ENCODE data around the gene AKAP13. TPM values are rescaled to one million over a fixed set of nuclear protein-coding genes. Genes with fewer than 3 reads are reported as not detected.
A peak's percentile ranks its signal among the peaks of the same experiment; 100 is the strongest.

AKAP13 gene
- total and polyA plus RNA-seq, 2 of the 13 experiments (the other 11 are each of a cell fraction or from before 2014, with no cell fraction given): 6.7 to 27.1 TPM

DNA sequence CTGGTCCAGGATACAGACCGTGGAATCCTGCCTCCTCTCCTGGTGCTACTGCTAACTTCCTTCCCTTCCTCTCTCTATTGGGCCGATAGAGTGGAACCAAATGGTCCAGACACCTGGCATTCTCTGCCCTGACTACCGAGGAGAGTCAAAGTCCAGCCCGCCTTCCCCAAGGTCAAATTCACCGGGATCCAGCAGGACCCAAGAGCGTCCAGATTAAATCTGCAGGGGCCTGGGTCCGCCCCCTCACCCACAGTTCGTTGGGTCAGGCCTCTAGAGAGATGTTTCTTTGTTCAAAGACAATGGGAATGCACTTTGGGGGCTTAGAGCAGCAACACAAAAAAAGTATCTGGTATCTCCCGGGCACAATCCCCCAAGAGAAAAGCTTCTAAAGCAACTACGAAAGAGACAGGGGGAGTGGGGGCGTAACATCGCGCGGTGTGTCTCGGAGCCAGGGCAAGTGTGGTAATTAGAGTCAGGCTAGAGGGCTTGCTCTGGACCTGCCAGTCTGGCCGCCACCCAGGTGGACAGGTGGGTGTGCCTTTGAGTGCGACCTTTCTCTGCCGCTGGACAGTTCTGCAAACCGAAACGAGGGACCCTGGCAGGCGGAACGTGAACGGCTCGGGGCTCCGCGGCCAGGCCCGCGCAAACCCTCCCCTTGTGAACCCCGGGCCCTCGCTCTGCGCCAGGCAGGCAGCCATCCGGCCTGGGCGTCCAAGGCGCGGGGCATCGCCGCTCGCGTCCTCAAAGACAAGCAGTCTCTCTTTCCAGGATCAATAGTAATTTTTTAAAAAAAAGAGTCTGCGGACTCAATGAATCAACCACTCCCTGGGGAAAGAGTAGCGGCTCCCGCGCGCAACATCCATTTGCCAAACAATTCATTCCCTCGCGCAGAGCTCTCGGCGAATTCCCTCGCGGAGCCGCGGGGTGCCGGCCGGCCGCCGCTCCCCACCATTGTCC, 413.5 kb downstream of the AKAP13 start (continued):
- TF ChIP-seq, protein P1, sequence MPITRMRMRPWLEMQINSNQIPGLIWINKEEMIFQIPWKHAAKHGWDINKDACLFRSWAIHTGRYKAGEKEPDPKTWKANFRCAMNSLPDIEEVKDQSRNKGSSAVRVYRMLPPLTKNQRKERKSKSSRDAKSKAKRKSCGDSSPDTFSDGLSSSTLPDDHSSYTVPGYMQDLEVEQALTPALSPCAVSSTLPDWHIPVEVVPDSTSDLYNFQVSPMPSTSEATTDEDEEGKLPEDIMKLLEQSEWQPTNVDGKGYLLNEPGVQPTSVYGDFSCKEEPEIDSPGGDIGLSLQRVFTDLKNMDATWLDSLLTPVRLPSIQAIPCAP (CRISPR knock-in tag; IDR thresholded peaks at IDR 0.05; ENCODE audit: low read depth): no peak
- no peak for TF ChIP-seq SP2 (CRISPR knock-in tag; IDR thresholded peaks at IDR 0.05)
- no peak for TF ChIP-seq HNRNPK (IDR thresholded peaks at IDR 0.05; ENCODE audit: low read depth, low read length, poor library complexity, severe bottlenecking)
- TF ChIP-seq, protein P2, sequence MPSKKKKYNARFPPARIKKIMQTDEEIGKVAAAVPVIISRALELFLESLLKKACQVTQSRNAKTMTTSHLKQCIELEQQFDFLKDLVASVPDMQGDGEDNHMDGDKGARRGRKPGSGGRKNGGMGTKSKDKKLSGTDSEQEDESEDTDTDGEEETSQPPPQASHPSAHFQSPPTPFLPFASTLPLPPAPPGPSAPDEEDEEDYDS (CRISPR knock-in tag; IDR thresholded peaks at IDR 0.05): no peak
- no peak for TF ChIP-seq CEBPG (CRISPR knock-in tag; IDR thresholded peaks at IDR 0.05)
- no peak for TF ChIP-seq TBL1XR1 (IDR thresholded peaks at IDR 0.05; ENCODE audit: borderline replicate concordance, low read length, partially characterized antibody)
- TF ChIP-seq, protein P3, sequence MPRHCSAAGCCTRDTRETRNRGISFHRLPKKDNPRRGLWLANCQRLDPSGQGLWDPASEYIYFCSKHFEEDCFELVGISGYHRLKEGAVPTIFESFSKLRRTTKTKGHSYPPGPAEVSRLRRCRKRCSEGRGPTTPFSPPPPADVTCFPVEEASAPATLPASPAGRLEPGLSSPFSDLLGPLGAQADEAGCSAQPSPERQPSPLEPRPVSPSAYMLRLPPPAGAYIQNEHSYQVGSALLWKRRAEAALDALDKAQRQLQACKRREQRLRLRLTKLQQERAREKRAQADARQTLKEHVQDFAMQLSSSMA (CRISPR knock-in tag; IDR thresholded peaks at IDR 0.05): 0 out of 2 replicates have a peak, but pooled peaks have one; percentile 31
- TF ChIP-seq MATR3 (CRISPR knock-in tag; IDR thresholded peaks at IDR 0.05): no peak
- 0 out of 2 replicates have a peak, but pooled peaks have one; percentile 17 for TF ChIP-seq ZNF205 (CRISPR knock-in tag; IDR thresholded peaks at IDR 0.05)
- TF ChIP-seq, protein P4, sequence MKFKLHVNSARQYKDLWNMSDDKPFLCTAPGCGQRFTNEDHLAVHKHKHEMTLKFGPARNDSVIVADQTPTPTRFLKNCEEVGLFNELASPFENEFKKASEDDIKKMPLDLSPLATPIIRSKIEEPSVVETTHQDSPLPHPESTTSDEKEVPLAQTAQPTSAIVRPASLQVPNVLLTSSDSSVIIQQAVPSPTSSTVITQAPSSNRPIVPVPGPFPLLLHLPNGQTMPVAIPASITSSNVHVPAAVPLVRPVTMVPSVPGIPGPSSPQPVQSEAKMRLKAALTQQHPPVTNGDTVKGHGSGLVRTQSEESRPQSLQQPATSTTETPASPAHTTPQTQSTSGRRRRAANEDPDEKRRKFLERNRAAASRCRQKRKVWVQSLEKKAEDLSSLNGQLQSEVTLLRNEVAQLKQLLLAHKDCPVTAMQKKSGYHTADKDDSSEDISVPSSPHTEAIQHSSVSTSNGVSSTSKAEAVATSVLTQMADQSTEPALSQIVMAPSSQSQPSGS (CRISPR knock-in tag; IDR thresholded peaks at IDR 0.05): no peak
- TF ChIP-seq SMAD3 (CRISPR knock-in tag; IDR thresholded peaks at IDR 0.05): no peak
- TF ChIP-seq, protein P5, sequence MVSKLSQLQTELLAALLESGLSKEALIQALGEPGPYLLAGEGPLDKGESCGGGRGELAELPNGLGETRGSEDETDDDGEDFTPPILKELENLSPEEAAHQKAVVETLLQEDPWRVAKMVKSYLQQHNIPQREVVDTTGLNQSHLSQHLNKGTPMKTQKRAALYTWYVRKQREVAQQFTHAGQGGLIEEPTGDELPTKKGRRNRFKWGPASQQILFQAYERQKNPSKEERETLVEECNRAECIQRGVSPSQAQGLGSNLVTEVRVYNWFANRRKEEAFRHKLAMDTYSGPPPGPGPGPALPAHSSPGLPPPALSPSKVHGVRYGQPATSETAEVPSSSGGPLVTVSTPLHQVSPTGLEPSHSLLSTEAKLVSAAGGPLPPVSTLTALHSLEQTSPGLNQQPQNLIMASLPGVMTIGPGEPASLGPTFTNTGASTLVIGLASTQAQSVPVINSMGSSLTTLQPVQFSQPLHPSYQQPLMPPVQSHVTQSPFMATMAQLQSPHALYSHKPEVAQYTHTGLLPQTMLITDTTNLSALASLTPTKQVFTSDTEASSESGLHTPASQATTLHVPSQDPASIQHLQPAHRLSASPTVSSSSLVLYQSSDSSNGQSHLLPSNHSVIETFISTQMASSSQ (IDR thresholded peaks at IDR 0.05; ENCODE audit: low read depth): no peak
- TF ChIP-seq, protein P5 (CRISPR knock-in tag; IDR thresholded peaks at IDR 0.05; ENCODE audit: borderline replicate concordance): no peak
- no peak for TF ChIP-seq KAT8 (CRISPR knock-in tag; IDR thresholded peaks at IDR 0.05)
- TF ChIP-seq, protein P6, sequence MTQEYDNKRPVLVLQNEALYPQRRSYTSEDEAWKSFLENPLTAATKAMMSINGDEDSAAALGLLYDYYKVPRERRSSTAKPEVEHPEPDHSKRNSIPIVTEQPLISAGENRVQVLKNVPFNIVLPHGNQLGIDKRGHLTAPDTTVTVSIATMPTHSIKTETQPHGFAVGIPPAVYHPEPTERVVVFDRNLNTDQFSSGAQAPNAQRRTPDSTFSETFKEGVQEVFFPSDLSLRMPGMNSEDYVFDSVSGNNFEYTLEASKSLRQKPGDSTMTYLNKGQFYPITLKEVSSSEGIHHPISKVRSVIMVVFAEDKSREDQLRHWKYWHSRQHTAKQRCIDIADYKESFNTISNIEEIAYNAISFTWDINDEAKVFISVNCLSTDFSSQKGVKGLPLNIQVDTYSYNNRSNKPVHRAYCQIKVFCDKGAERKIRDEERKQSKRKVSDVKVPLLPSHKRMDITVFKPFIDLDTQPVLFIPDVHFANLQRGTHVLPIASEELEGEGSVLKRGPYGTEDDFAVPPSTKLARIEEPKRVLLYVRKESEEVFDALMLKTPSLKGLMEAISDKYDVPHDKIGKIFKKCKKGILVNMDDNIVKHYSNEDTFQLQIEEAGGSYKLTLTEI (CRISPR knock-in tag; conservative IDR thresholded peaks at IDR 0.05): no peak
- 0 out of 2 replicates have a peak, but pooled peaks have one; percentile 10 for TF ChIP-seq PCBP1 (IDR thresholded peaks at IDR 0.05; ENCODE audit: borderline replicate concordance, low read depth, low read length)
- TF ChIP-seq SRF (IDR thresholded peaks at IDR 0.05; ENCODE audit: low read depth, low read length): no peak
- TF ChIP-seq PAWR (CRISPR knock-in tag; IDR thresholded peaks at IDR 0.05; ENCODE audit: borderline replicate concordance): no peak
- TF ChIP-seq RFX1 (IDR thresholded peaks at IDR 0.05): no peak
- TF ChIP-seq ZFP36L1 (CRISPR knock-in tag; IDR thresholded peaks at IDR 0.05): no peak
